Liver (tissue), 3 donors: Measurements from ENCODE around the gene HES6.

Source experiments
- CTCF ChIP-seq: fragments of 150-350 bp; IDR thresholded peaks from 2 replicates; pipeline ENCODE4 v1.5.1; 2017; ENCODE audit warnings: improper control_type of control experiment, low read depth, low read length; ENCODE audit not compliant: missing input control
- FOXA2 ChIP-seq: IDR thresholded peaks from 2 replicates; pipeline ENCODE4 v1.6.1; 2016; ENCODE audit warnings: antibody characterized with exemption
- GABPA ChIP-seq, 2 donors: IDR thresholded peaks in 1 of 2; conservative IDR thresholded peaks in 1 of 2; 2 replicates each; pipeline ENCODE4 v1.6.1; 2016; ENCODE audit warnings: antibody characterized with exemption in 2 of 2, mild to moderate bottlenecking in 1 of 2, moderate library complexity in 1 of 2
- MAX ChIP-seq: IDR thresholded peaks from 2 replicates; pipeline ENCODE4 v1.6.1; 2016; ENCODE audit warnings: antibody characterized with exemption
- YY1 ChIP-seq: IDR thresholded peaks from 2 replicates; pipeline ENCODE4 v1.6.1; 2016; ENCODE audit warnings: antibody characterized with exemption, mild to moderate bottlenecking
- donor health status: healthy.
- donor health status: healthy.

DNA sequence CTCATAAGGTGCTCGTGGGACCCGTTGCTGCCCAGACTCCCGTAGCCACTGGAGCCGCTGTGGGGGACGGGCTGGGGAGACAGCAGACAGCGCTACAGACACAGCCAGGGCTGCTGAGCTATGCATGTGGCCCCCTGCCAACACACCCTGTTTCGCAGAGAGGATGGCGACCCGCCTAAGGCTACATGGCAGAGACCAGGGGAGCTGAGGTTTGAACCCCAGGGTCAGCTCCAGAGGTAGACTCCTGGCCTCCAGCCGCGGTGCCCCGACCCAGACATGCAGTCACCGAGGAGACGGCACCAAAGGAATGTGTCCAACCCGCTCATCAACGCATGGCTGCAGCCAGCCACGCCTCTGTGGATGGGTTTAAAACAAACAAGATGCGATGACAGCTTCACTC is 21.0 kb upstream of the HES6 start:
- TF ChIP-seq CTCF: no peak
- no peak for TF ChIP-seq YY1
- TF ChIP-seq FOXA2: no peak
- no peak for TF ChIP-seq MAX
- TF ChIP-seq GABPA (IDR thresholded peaks at IDR 0.05 in 1 of 2, conservative IDR thresholded peaks at IDR 0.05 in 1 of 2): no peak
